HepG2 (cell line): ENCODE measurements around the gene ZFP1. TPM values are rescaled to one million over a fixed set of nuclear protein-coding genes. Genes with fewer than 3 reads are reported as not detected.
A peak's percentile ranks its signal among the peaks of the same experiment; 100 is the strongest.

Experiments used
- FIP1L1 ChIP-seq: fragments of 200-400 bp; formaldehyde crosslinking; IDR thresholded peaks from 2 replicates; pipeline ENCODE4 v1.6.1; 2018; ENCODE audit warnings: low read depth, mild to moderate bottlenecking, low read length, moderate library complexity, borderline replicate concordance; ENCODE audit not compliant: insufficient read depth
- JUNB ChIP-seq: sonication (generic); formaldehyde crosslinking; IDR thresholded peaks from 2 replicates; pipeline ENCODE4 v1.8.0; 2022; ENCODE audit warnings: missing genetic modification reagents, mild to moderate bottlenecking, borderline replicate concordance
- NCOA5 ChIP-seq: sonication (generic); formaldehyde crosslinking; IDR thresholded peaks from 2 replicates; pipeline ENCODE4 v1.4.0; 2020; ENCODE audit warnings: missing genetic modification reagents
- NFATC3 ChIP-seq: sonication (generic); formaldehyde crosslinking; IDR thresholded peaks from 2 replicates; pipeline ENCODE4 v1.5.1; 2020; ENCODE audit warnings: mild to moderate bottlenecking, missing genetic modification reagents
- PHB2 ChIP-seq: fragments of 450-650 bp; IDR thresholded peaks from 2 replicates; pipeline ENCODE4 v1.6.1; 2018; ENCODE audit not compliant: partially characterized antibody
- SRSF1 ChIP-seq: fragments of 200-400 bp; formaldehyde crosslinking; optimal IDR thresholded peaks from 2 replicates; pipeline ENCODE3; 2017; ENCODE audit warnings: mild to moderate bottlenecking, low read depth, low read length, moderate library complexity
- XRCC5 ChIP-seq: fragments of 200-400 bp; formaldehyde crosslinking; optimal IDR thresholded peaks from 2 replicates; pipeline ENCODE3; 2017; ENCODE audit warnings: mild to moderate bottlenecking, low read length
- ZBTB7A ChIP-seq: sonication (generic); formaldehyde crosslinking; IDR thresholded peaks from 2 replicates; pipeline ENCODE4 v1.8.0; 2022; ENCODE audit warnings: mild to moderate bottlenecking, missing genetic modification reagents
- ZFX ChIP-seq: sonication (generic); formaldehyde crosslinking; IDR thresholded peaks from 2 replicates; pipeline ENCODE4 v1.4.0; 2020; ENCODE audit warnings: mild to moderate bottlenecking, low read depth, missing genetic modification reagents, moderate library complexity
- polyA plus RNA-seq, 8 experiments: library from polyadenylated mRNA; depleted of rRNA in 3 of 8; stranded (reverse) in 7 of 8; unstranded in 1 of 8; fragments of >200 nt; fragmentation: Illumina TruSeq in 4 of 8; extraction: Trizol in 4 of 8; gene quantifications; 2 replicates each; pipeline versions ENCODE4 v1.2.1 to v1.2.3, GENCODE V29; 2011 to 2016; ENCODE audit warnings: low read depth in 4 of 8, missing spikeins in 1 of 8, mixed read lengths in 1 of 8; ENCODE audit not compliant: insufficient read depth in 1 of 8
- total RNA-seq, 5 experiments: library from RNA; depleted of rRNA; stranded (reverse); fragments of >200 nt; fragmentation: Illumina TruSeq; extraction: Trizol; gene quantifications; 2 replicates each; pipeline ENCODE4 v1.2.3, GENCODE V29; 2016; ENCODE audit warnings: low read depth in 1 of 5
- TF ChIP-seq, protein P1 (sequence below): sonication (generic); formaldehyde crosslinking; IDR thresholded peaks from 2 replicates; pipeline ENCODE4 v1.4.0; 2020; ENCODE audit warnings: missing genetic modification reagents
- TF ChIP-seq, protein P2 (sequence below): sonication (generic); formaldehyde crosslinking; IDR thresholded peaks from 2 replicates; pipeline ENCODE4; 2020; ENCODE audit warnings: missing genetic modification reagents, mild to moderate bottlenecking, borderline replicate concordance
- TF ChIP-seq, protein P3 (sequence below): sonication (generic); formaldehyde crosslinking; conservative IDR thresholded peaks from 2 replicates; pipeline ENCODE4 v1.8.1; 2023; ENCODE audit warnings: missing genetic modification reagents
- TF ChIP-seq, protein P4 (sequence below): sonication (generic); formaldehyde crosslinking; conservative IDR thresholded peaks from 2 replicates; pipeline ENCODE4 v1.4.0; 2020; ENCODE audit warnings: mild to moderate bottlenecking, missing genetic modification reagents, moderate library complexity

ZFP1 gene
- total and polyA plus RNA-seq, 2 of the 13 experiments (the other 11 are each of a cell fraction or from before 2014, with no cell fraction given): 8.3 to 14.0 TPM

DNA sequence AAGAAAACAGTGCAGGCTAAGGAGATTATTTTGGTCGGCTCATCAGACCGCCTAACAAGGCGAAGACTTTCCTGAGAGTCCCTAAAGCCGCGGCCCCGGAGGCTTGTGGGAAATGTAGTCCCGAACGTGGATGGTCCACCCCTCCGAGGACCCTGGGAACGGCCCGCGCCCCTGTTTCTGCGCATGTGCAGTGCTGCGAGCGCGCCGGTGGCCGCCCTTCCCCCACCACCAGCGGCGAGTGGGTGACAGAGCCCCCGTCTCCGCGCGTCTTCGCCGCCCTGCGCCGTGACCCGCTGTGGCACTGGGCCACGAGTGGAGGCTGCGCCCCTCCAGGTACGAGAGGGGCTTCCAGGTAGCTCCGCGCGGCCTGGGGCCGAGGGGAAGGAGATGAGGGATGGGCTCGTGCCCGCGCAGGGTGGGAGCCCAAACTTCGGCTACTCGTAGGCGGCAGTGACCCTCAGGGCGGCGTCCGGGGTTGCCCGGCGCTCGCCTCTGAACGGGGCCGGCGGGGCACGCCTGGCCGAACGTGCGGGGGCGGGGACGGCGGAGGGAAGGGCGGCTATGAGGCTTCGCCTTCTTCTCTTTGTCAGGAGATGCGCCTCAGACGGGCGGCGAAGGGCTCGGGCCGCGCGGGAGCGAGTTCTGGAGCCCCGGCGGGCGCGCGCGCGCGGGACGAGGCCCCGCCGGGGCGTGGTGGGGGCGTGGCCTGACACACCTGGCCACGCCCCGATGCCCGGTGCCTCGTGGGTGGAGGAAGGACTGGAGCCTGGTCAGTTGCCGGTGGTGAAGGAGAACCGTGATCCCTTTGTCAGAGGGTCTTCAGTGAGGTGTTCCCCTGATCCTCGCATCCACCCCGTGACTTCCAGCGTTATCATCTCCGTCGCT lies at the start of gene ZFP1 (continued):
- TF ChIP-seq, protein P1, sequence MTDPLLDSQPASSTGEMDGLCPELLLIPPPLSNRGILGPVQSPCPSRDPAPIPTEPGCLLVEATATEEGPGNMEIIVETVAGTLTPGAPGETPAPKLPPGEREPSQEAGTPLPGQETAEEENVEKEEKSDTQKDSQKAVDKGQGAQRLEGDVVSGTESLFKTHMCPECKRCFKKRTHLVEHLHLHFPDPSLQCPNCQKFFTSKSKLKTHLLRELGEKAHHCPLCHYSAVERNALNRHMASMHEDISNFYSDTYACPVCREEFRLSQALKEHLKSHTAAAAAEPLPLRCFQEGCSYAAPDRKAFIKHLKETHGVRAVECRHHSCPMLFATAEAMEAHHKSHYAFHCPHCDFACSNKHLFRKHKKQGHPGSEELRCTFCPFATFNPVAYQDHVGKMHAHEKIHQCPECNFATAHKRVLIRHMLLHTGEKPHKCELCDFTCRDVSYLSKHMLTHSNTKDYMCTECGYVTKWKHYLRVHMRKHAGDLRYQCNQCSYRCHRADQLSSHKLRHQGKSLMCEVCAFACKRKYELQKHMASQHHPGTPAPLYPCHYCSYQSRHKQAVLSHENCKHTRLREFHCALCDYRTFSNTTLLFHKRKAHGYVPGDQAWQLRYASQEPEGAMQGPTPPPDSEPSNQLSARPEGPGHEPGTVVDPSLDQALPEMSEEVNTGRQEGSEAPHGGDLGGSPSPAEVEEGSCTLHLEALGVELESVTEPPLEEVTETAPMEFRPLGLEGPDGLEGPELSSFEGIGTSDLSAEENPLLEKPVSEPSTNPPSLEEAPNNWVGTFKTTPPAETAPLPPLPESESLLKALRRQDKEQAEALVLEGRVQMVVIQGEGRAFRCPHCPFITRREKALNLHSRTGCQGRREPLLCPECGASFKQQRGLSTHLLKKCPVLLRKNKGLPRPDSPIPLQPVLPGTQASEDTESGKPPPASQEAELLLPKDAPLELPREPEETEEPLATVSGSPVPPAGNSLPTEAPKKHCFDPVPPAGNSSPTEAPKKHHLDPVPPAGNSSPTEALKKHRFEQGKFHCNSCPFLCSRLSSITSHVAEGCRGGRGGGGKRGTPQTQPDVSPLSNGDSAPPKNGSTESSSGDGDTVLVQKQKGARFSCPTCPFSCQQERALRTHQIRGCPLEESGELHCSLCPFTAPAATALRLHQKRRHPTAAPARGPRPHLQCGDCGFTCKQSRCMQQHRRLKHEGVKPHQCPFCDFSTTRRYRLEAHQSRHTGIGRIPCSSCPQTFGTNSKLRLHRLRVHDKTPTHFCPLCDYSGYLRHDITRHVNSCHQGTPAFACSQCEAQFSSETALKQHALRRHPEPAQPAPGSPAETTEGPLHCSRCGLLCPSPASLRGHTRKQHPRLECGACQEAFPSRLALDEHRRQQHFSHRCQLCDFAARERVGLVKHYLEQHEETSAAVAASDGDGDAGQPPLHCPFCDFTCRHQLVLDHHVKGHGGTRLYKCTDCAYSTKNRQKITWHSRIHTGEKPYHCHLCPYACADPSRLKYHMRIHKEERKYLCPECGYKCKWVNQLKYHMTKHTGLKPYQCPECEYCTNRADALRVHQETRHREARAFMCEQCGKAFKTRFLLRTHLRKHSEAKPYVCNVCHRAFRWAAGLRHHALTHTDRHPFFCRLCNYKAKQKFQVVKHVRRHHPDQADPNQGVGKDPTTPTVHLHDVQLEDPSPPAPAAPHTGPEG (CRISPR knock-in tag): peak; percentile 82
- 0 out of 2 replicates have a peak, but pooled peaks have one; percentile 62 for TF ChIP-seq NCOA5
- TF ChIP-seq, protein P2, sequence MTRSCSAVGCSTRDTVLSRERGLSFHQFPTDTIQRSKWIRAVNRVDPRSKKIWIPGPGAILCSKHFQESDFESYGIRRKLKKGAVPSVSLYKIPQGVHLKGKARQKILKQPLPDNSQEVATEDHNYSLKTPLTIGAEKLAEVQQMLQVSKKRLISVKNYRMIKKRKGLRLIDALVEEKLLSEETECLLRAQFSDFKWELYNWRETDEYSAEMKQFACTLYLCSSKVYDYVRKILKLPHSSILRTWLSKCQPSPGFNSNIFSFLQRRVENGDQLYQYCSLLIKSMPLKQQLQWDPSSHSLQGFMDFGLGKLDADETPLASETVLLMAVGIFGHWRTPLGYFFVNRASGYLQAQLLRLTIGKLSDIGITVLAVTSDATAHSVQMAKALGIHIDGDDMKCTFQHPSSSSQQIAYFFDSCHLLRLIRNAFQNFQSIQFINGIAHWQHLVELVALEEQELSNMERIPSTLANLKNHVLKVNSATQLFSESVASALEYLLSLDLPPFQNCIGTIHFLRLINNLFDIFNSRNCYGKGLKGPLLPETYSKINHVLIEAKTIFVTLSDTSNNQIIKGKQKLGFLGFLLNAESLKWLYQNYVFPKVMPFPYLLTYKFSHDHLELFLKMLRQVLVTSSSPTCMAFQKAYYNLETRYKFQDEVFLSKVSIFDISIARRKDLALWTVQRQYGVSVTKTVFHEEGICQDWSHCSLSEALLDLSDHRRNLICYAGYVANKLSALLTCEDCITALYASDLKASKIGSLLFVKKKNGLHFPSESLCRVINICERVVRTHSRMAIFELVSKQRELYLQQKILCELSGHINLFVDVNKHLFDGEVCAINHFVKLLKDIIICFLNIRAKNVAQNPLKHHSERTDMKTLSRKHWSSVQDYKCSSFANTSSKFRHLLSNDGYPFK (CRISPR knock-in tag): peak; percentile 88
- 0 out of 2 replicates have a peak, but pooled peaks have one; percentile 70 for TF ChIP-seq FIP1L1
- TF ChIP-seq, protein P3, sequence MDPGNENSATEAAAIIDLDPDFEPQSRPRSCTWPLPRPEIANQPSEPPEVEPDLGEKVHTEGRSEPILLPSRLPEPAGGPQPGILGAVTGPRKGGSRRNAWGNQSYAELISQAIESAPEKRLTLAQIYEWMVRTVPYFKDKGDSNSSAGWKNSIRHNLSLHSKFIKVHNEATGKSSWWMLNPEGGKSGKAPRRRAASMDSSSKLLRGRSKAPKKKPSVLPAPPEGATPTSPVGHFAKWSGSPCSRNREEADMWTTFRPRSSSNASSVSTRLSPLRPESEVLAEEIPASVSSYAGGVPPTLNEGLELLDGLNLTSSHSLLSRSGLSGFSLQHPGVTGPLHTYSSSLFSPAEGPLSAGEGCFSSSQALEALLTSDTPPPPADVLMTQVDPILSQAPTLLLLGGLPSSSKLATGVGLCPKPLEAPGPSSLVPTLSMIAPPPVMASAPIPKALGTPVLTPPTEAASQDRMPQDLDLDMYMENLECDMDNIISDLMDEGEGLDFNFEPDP (CRISPR knock-in tag): no peak
- peak; percentile 80 for TF ChIP-seq XRCC5
- TF ChIP-seq, protein P4, sequence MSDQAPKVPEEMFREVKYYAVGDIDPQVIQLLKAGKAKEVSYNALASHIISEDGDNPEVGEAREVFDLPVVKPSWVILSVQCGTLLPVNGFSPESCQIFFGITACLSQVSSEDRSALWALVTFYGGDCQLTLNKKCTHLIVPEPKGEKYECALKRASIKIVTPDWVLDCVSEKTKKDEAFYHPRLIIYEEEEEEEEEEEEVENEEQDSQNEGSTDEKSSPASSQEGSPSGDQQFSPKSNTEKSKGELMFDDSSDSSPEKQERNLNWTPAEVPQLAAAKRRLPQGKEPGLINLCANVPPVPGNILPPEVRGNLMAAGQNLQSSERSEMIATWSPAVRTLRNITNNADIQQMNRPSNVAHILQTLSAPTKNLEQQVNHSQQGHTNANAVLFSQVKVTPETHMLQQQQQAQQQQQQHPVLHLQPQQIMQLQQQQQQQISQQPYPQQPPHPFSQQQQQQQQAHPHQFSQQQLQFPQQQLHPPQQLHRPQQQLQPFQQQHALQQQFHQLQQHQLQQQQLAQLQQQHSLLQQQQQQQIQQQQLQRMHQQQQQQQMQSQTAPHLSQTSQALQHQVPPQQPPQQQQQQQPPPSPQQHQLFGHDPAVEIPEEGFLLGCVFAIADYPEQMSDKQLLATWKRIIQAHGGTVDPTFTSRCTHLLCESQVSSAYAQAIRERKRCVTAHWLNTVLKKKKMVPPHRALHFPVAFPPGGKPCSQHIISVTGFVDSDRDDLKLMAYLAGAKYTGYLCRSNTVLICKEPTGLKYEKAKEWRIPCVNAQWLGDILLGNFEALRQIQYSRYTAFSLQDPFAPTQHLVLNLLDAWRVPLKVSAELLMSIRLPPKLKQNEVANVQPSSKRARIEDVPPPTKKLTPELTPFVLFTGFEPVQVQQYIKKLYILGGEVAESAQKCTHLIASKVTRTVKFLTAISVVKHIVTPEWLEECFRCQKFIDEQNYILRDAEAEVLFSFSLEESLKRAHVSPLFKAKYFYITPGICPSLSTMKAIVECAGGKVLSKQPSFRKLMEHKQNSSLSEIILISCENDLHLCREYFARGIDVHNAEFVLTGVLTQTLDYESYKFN (CRISPR knock-in tag): peak; percentile 67
- TF ChIP-seq JUNB (CRISPR knock-in tag): no peak
- no peak for TF ChIP-seq PHB2
- TF ChIP-seq ZFX (CRISPR knock-in tag): peak; percentile 96
- peak; percentile 53; the same call in 1 of the 2 replicates for TF ChIP-seq ZBTB7A (CRISPR knock-in tag)
- peak; percentile 82 for TF ChIP-seq SRSF1
- peak; percentile 98 for TF ChIP-seq NFATC3 (CRISPR knock-in tag)
